Liver (tissue), 9 donors: ENCODE results near the gene CSPG5. TPM values are rescaled to one million over a fixed set of nuclear protein-coding genes. Genes with fewer than 3 reads are reported as not detected.

ENCODE experiments used
- DNase-seq: peaks from one replicate; pipeline ENCODE4 v3.0.0-alpha.2; 2017; ENCODE audit warnings: low spot score
- H3K27ac ChIP-seq, 2 donors: one replicate each; pipeline ENCODE4 v1.7.0; 2013; ENCODE audit warnings: inconsistent platforms in 2 of 2, low read length in 2 of 2, control low read depth in 1 of 2, low read depth in 1 of 2, mild to moderate bottlenecking in 1 of 2
- H3K27me3 ChIP-seq, 4 donors: one replicate each; pipeline versions ENCODE4 v1.6.1 to v1.7.0; 2013; ENCODE audit warnings: low read length in 3 of 4, inconsistent platforms in 1 of 4, mild to moderate bottlenecking in 1 of 4, moderate library complexity in 1 of 4; ENCODE audit not compliant: control insufficient read depth in 4 of 4, insufficient read depth in 4 of 4
- H3K36me3 ChIP-seq, 4 donors: one replicate each; pipeline versions ENCODE4 v1.6.1 to v1.7.0; 2013; ENCODE audit warnings: low read length in 3 of 4, mild to moderate bottlenecking in 3 of 4, low read depth in 1 of 4, moderate library complexity in 1 of 4; ENCODE audit not compliant: control insufficient read depth in 4 of 4, insufficient read depth in 3 of 4
- H3K4me1 ChIP-seq, 4 donors: one replicate each; pipeline versions ENCODE4 v1.6.1 to v1.7.0; 2013; ENCODE audit warnings: low read length in 3 of 4, mild to moderate bottlenecking in 3 of 4, moderate library complexity in 1 of 4; ENCODE audit not compliant: control insufficient read depth in 4 of 4, insufficient read depth in 4 of 4
- H3K4me3 ChIP-seq, 3 donors: one replicate each; pipeline versions ENCODE4 v1.6.1 to v1.7.0; 2013; ENCODE audit warnings: low read length in 3 of 3, control low read depth in 1 of 3, low read depth in 1 of 3, mild to moderate bottlenecking in 1 of 3
- H3K9ac ChIP-seq, 2 donors: one replicate each; pipeline ENCODE4 v1.7.0; 2013; ENCODE audit warnings: low read length in 2 of 2, mild to moderate bottlenecking in 2 of 2, moderate library complexity in 2 of 2, control low read depth in 1 of 2, low read depth in 1 of 2
- H3K9me3 ChIP-seq, 4 donors: one replicate each; pipeline versions ENCODE4 v1.6.1 to v1.7.0; 2013; ENCODE audit warnings: low read length in 3 of 4; ENCODE audit not compliant: control insufficient read depth in 4 of 4
- ATF3 ChIP-seq: IDR thresholded peaks from 2 replicates; pipeline ENCODE4 v1.6.1; 2016; ENCODE audit warnings: antibody characterized with exemption
- CTCF ChIP-seq: fragments of 150-350 bp; IDR thresholded peaks from 2 replicates; pipeline ENCODE4 v1.5.1; 2017; ENCODE audit warnings: improper control_type of control experiment, low read depth, low read length; ENCODE audit not compliant: missing input control
- EGR1 ChIP-seq, 2 donors: IDR thresholded peaks; 2 replicates each; pipeline ENCODE4 v1.6.1; 2016 to 2018; ENCODE audit warnings: antibody characterized with exemption in 2 of 2, low read depth in 2 of 2
- FOXA1 ChIP-seq: IDR thresholded peaks from 2 replicates; pipeline ENCODE4 v1.6.1; 2016; ENCODE audit warnings: antibody characterized with exemption
- FOXA2 ChIP-seq: IDR thresholded peaks from 2 replicates; pipeline ENCODE4 v1.6.1; 2016; ENCODE audit warnings: antibody characterized with exemption
- GABPA ChIP-seq, 2 donors: IDR thresholded peaks in 1 of 2; conservative IDR thresholded peaks in 1 of 2; 2 replicates each; pipeline ENCODE4 v1.6.1; 2016; ENCODE audit warnings: antibody characterized with exemption in 2 of 2, mild to moderate bottlenecking in 1 of 2, moderate library complexity in 1 of 2
- HNF4A ChIP-seq, 2 donors: conservative IDR thresholded peaks; 2 replicates each; pipeline ENCODE4 v1.6.1; 2016; ENCODE audit warnings: antibody characterized with exemption in 2 of 2, mild to moderate bottlenecking in 2 of 2
- HNF4G ChIP-seq: IDR thresholded peaks from 2 replicates; pipeline ENCODE4 v1.6.1; 2016; ENCODE audit warnings: antibody characterized with exemption
- JUND ChIP-seq, 2 donors: IDR thresholded peaks; 2 replicates each; pipeline ENCODE4 v1.6.1; 2016; ENCODE audit warnings: antibody characterized with exemption in 2 of 2
- NR2F2 ChIP-seq: IDR thresholded peaks from 2 replicates; pipeline ENCODE4 v1.6.1; 2016; ENCODE audit warnings: antibody characterized with exemption
- RAD21 ChIP-seq, 2 donors: IDR thresholded peaks; 2 replicates each; pipeline ENCODE4 v1.6.1; 2016; ENCODE audit warnings: antibody characterized with exemption in 2 of 2, mild to moderate bottlenecking in 2 of 2
- RXRA ChIP-seq, 2 donors: IDR thresholded peaks; 2 replicates each; pipeline ENCODE4 v1.6.1; 2017 to 2018; ENCODE audit warnings: antibody characterized with exemption in 2 of 2, mild to moderate bottlenecking in 1 of 2
- SP1 ChIP-seq: IDR thresholded peaks from 2 replicates; pipeline ENCODE4 v1.6.1; 2018; ENCODE audit warnings: antibody characterized with exemption, mild to moderate bottlenecking
- TAF1 ChIP-seq: conservative IDR thresholded peaks from 2 replicates; pipeline ENCODE4 v1.6.1; 2016; ENCODE audit warnings: antibody characterized with exemption, mild to moderate bottlenecking
- YY1 ChIP-seq: IDR thresholded peaks from 2 replicates; pipeline ENCODE4 v1.6.1; 2016; ENCODE audit warnings: antibody characterized with exemption, mild to moderate bottlenecking
- ZBTB33 ChIP-seq: IDR thresholded peaks from 2 replicates; pipeline ENCODE4 v1.6.1; 2016; ENCODE audit warnings: antibody characterized with exemption
- WGBS: extraction: QIAGEN DNeasy Blood & Tissue Kit; methylation state at CpG from one replicate; pipeline ENCODE4 v1.1.7; 2013; 5-methylcytosine and 5-hydroxymethylcytosine counted together
- polyA plus RNA-seq, 2 donors: library from polyadenylated mRNA; stranded (reverse) in 1 of 2; unstranded in 1 of 2; fragments of 200-250 nt in 1 of 2; fragments of >200 nt in 1 of 2; fragmentation: Nextera tagmentation in 1 of 2; extraction: Ambion mirVana in 1 of 2; gene quantifications; one replicate each; pipeline versions ENCODE4 v1.2.1 to v1.2.3, GENCODE V29; 2013 to 2015
- total RNA-seq, 2 donors: library from RNA; depleted of rRNA; stranded (reverse); fragments of >200 nt; gene quantifications; one replicate each; pipeline ENCODE4 v1.2.3, GENCODE V29; 2014
- TF ChIP-seq, protein P1 (sequence below): IDR thresholded peaks from 2 replicates; pipeline ENCODE4 v1.6.1; 2016; ENCODE audit warnings: antibody characterized with exemption, mild to moderate bottlenecking
- TF ChIP-seq, protein P2 (sequence below): IDR thresholded peaks from 2 replicates; pipeline ENCODE4 v1.6.1; 2016; ENCODE audit warnings: antibody characterized with exemption
- donor health status: healthy.
- donor health status: healthy.
- donor health status: healthy.
- donor health status: healthy.
- donor health status: healthy.

CSPG5 gene
- total and polyA plus RNA-seq, 4 donors: 0.25 to 0.42 (median 0.33) TPM; not detected in 1

DNA sequence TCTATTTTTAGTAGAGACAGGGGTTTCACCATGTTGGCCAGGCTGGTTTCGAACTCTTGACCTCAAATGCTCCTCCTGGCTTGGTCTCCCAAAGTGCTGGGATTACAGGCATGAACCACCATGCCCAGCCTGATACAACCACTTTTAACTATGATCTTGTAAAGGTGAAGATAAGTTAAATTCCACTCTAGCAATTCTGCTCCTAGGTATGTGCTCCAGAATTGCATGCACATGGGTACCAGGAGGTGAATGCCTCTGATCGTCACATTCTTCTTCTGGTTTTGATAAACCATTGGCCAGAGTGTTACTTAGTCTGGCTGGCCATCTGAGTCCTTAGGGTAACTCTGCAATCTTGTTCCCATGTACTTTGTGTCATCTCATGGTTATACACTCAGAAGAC is 22.3 kb downstream of the CSPG5 start:
- no peak overlapping the region for H3K9ac ChIP-seq
- no peak overlapping the region for H3K27ac ChIP-seq
- no peaks in the 10 kb centered on the region for H3K36me3 ChIP-seq
- no peaks in the 10 kb centered on the region for H3K27me3 ChIP-seq
- peaks cover 0 to 3% (median 0%) of the 10 kb centered on the region in 4 donors for H3K9me3 ChIP-seq
- TF ChIP-seq GABPA (IDR thresholded peaks at IDR 0.05 in 1 of 2, conservative IDR thresholded peaks at IDR 0.05 in 1 of 2): no peak
- TF ChIP-seq FOXA1: no peak
- TF ChIP-seq, protein P1, sequence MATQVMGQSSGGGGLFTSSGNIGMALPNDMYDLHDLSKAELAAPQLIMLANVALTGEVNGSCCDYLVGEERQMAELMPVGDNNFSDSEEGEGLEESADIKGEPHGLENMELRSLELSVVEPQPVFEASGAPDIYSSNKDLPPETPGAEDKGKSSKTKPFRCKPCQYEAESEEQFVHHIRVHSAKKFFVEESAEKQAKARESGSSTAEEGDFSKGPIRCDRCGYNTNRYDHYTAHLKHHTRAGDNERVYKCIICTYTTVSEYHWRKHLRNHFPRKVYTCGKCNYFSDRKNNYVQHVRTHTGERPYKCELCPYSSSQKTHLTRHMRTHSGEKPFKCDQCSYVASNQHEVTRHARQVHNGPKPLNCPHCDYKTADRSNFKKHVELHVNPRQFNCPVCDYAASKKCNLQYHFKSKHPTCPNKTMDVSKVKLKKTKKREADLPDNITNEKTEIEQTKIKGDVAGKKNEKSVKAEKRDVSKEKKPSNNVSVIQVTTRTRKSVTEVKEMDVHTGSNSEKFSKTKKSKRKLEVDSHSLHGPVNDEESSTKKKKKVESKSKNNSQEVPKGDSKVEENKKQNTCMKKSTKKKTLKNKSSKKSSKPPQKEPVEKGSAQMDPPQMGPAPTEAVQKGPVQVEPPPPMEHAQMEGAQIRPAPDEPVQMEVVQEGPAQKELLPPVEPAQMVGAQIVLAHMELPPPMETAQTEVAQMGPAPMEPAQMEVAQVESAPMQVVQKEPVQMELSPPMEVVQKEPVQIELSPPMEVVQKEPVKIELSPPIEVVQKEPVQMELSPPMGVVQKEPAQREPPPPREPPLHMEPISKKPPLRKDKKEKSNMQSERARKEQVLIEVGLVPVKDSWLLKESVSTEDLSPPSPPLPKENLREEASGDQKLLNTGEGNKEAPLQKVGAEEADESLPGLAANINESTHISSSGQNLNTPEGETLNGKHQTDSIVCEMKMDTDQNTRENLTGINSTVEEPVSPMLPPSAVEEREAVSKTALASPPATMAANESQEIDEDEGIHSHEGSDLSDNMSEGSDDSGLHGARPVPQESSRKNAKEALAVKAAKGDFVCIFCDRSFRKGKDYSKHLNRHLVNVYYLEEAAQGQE: no peak
- TF ChIP-seq RAD21 (IDR thresholded peaks at IDR 0.05): no peak
- no peak for TF ChIP-seq SP1
- no peak for TF ChIP-seq FOXA2
- no peak for TF ChIP-seq HNF4G
- no peak for TF ChIP-seq RXRA (IDR thresholded peaks at IDR 0.05)
- TF ChIP-seq YY1: no peak
- no peak for TF ChIP-seq NR2F2
- TF ChIP-seq TAF1: no peak
- TF ChIP-seq, protein P2, sequence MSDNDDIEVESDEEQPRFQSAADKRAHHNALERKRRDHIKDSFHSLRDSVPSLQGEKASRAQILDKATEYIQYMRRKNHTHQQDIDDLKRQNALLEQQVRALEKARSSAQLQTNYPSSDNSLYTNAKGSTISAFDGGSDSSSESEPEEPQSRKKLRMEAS: no peak
- no peak for TF ChIP-seq ATF3
- TF ChIP-seq EGR1 (IDR thresholded peaks at IDR 0.05; ENCODE audit: low read depth in 2 of 2): no peak
- no peak for TF ChIP-seq HNF4A (conservative IDR thresholded peaks at IDR 0.05)
- TF ChIP-seq ZBTB33: no peak
- TF ChIP-seq JUND (IDR thresholded peaks at IDR 0.05): no peak
- no peak for TF ChIP-seq CTCF
- WGBS: 95% methylated on average over 2 of the region's 2 CpGs
- no peak for DNase-seq
- H3K4me1 ChIP-seq: no peaks in the 10 kb centered on the region
- no peak overlapping the region for H3K4me3 ChIP-seq
